SK-N-SH (cell line): Measurements from ENCODE around the gene NXPH4. TPM values are rescaled to one million over a fixed set of nuclear protein-coding genes. Genes with fewer than 3 reads are reported as not detected.

Experiments
- CTCF ChIA-PET: fragments of 300-600, 350-600 bp; formaldehyde crosslinking; extraction: SDS; loops from one replicate; lab custom pipeline; 2021; lab: Yijun Ruan, JAX
- POLR2A ChIA-PET: fragments of 350-600 bp; sonication (Branson Sonifier 250); formaldehyde crosslinking; extraction: SDS; loops from one replicate; lab custom pipeline; 2020; ENCODE audit warnings: antibody characterized with exemption, inconsistent platforms; lab: Yijun Ruan, JAX
- DNase-seq: peaks from one replicate; pipeline ENCODE4 v3.0.0; 2012
- H2AFZ ChIP-seq: fragments of 200-600 bp; sonication (generic); 2 replicates; pipeline ENCODE4 v1.8.1; 2016; ENCODE audit warnings: antibody characterized with exemption, mild to moderate bottlenecking, low read depth
- H3F3A ChIP-seq: fragments of 200-600 bp; sonication (generic); replicated peaks from 2 replicates; pipeline ENCODE3; 2016; ENCODE audit warnings: antibody characterized with exemption, mild to moderate bottlenecking; ENCODE audit not compliant: insufficient read depth
- H3K27ac ChIP-seq, 2 experiments: fragments of 200-500 bp in 1 of 2; fragments of 200-600 bp in 1 of 2; sonication (Bioruptor generic) in 1 of 2; sonication (generic), shearing (Covaris generic) in 1 of 2; 2 replicates each; pipeline versions ENCODE4 v1.5.1 to v1.6.1; 2014 to 2016; ENCODE audit warnings: low read depth in 2 of 2, inconsistent platforms in 1 of 2, low read length in 1 of 2, mild to moderate bottlenecking in 1 of 2, mixed read lengths in 1 of 2
- H3K27me3 ChIP-seq: fragments of 200-600 bp; sonication (generic), shearing (Covaris generic); 2 replicates; pipeline ENCODE4 v1.6.1; 2016; ENCODE audit warnings: mixed run types; ENCODE audit not compliant: insufficient read depth
- H3K36me3 ChIP-seq, 2 experiments: fragments of 200-500 bp in 1 of 2; fragments of 200-600 bp in 1 of 2; sonication (Bioruptor generic) in 1 of 2; sonication (generic) in 1 of 2; replicated peaks in 1 of 2; 2 replicates each; pipeline versions ENCODE3 to v1.5.1; 2014 to 2016; ENCODE audit warnings: low read length in 1 of 2, mild to moderate bottlenecking in 1 of 2; ENCODE audit not compliant: insufficient read depth in 2 of 2, control insufficient read depth in 1 of 2
- H3K4me1 ChIP-seq, 2 experiments: fragments of 200-500 bp in 1 of 2; fragments of 200-600 bp in 1 of 2; sonication (Bioruptor generic) in 1 of 2; sonication (generic), shearing (Covaris generic) in 1 of 2; 2 replicates each; pipeline versions ENCODE4 v1.5.1 to v1.6.1; 2014 to 2016; ENCODE audit warnings: low read depth in 1 of 2, low read length in 1 of 2, mixed run types in 1 of 2; ENCODE audit not compliant: insufficient read depth in 2 of 2, control insufficient read depth in 1 of 2
- H3K4me2 ChIP-seq: fragments of 200-600 bp; sonication (generic), shearing (Covaris generic); 2 replicates; pipeline ENCODE4 v1.6.1; 2017; ENCODE audit warnings: mixed run types
- H3K4me3 ChIP-seq, 2 experiments: fragments of 200-500 bp in 1 of 2; fragments of 200-600 bp in 1 of 2; sonication (Bioruptor generic) in 1 of 2; sonication (generic), shearing (Covaris generic) in 1 of 2; 2 replicates each; pipeline versions ENCODE4 v1.5.1 to v1.8.1; 2014 to 2016; ENCODE audit warnings: low read depth in 2 of 2, inconsistent platforms in 1 of 2, low read length in 1 of 2, mild to moderate bottlenecking in 1 of 2, mixed read lengths in 1 of 2, moderate library complexity in 1 of 2
- H3K79me2 ChIP-seq: fragments of 200-600 bp; sonication (generic); 2 replicates; pipeline ENCODE4 v1.8.1; 2017; ENCODE audit warnings: mild to moderate bottlenecking; ENCODE audit not compliant: insufficient read depth
- H3K9ac ChIP-seq: fragments of 200-600 bp; sonication (generic); 2 replicates; pipeline ENCODE4 v1.6.1; 2017; ENCODE audit warnings: mixed run types
- H3K9me2 ChIP-seq: fragments of 200-600 bp; sonication (generic); 2 replicates; pipeline ENCODE4 v1.6.1; 2017; ENCODE audit warnings: mixed run types
- H3K9me3 ChIP-seq: fragments of 200-600 bp; sonication (generic); 2 replicates; pipeline ENCODE4 v1.6.1; 2017; ENCODE audit warnings: mixed run types, mild to moderate bottlenecking, moderate library complexity
- H4K20me1 ChIP-seq: fragments of 200-600 bp; sonication (generic); 2 replicates; pipeline ENCODE4 v1.6.1; 2017; ENCODE audit warnings: mild to moderate bottlenecking, mixed run types; ENCODE audit not compliant: insufficient read depth
- EZH2phosphoT487 ChIP-seq: fragments of 200-600 bp; sonication (generic); IDR thresholded peaks from 2 replicates; pipeline ENCODE4 v1.6.1; 2017; ENCODE audit warnings: low read depth, mixed run types, mild to moderate bottlenecking, antibody characterized with exemption, moderate library complexity, borderline replicate concordance
- FOSL2 ChIP-seq: IDR thresholded peaks from 2 replicates; pipeline ENCODE4 v1.4.0; 2012; ENCODE audit warnings: low read depth, mild to moderate bottlenecking, moderate library complexity, borderline replicate concordance
- FOXM1 ChIP-seq: IDR thresholded peaks from 2 replicates; pipeline ENCODE4 v1.4.0; 2012; ENCODE audit warnings: low read depth, mild to moderate bottlenecking
- GABPA ChIP-seq: IDR thresholded peaks from 2 replicates; pipeline ENCODE4 v1.4.0; 2012; ENCODE audit warnings: low read depth, mild to moderate bottlenecking
- NRF1 ChIP-seq: IDR thresholded peaks from 2 replicates; pipeline ENCODE4 v1.6.1; 2012; ENCODE audit warnings: low read depth, mild to moderate bottlenecking, low read length
- PBX3 ChIP-seq: IDR thresholded peaks from 2 replicates; pipeline ENCODE4; 2012
- POLR2AphosphoS5 ChIP-seq: IDR thresholded peaks from 2 replicates; pipeline ENCODE4 v1.6.1; 2012; ENCODE audit warnings: low read depth, low read length
- RCOR1 ChIP-seq: fragments of 150-350 bp; IDR thresholded peaks from 2 replicates; pipeline ENCODE4 v1.6.1; 2017; ENCODE audit warnings: antibody characterized with exemption, low read length
- RXRA ChIP-seq: IDR thresholded peaks from 2 replicates; pipeline ENCODE4 v1.4.0; 2012; ENCODE audit warnings: low read depth, mild to moderate bottlenecking, borderline replicate concordance
- SMC3 ChIP-seq: IDR thresholded peaks from 2 replicates; pipeline ENCODE4 v1.6.1; 2012; ENCODE audit warnings: low read depth, low read length, improper control_type of control experiment
- TCF12 ChIP-seq: IDR thresholded peaks from 2 replicates; pipeline ENCODE4 v1.4.0; 2012
- TEAD4 ChIP-seq: IDR thresholded peaks from 2 replicates; pipeline ENCODE4 v1.4.0; 2012; ENCODE audit warnings: mild to moderate bottlenecking, borderline replicate concordance; ENCODE audit not compliant: insufficient read depth
- USF1 ChIP-seq: IDR thresholded peaks from 2 replicates; pipeline ENCODE4 v1.4.0; 2012; ENCODE audit warnings: low read depth, borderline replicate concordance
- WGBS: methylation state at CpG from one replicate; pipeline ENCODE4 v1.1.6; 2017; ENCODE audit warnings: low lambda C conversion rate; 5-methylcytosine and 5-hydroxymethylcytosine counted together
- polyA plus RNA-seq, 3 experiments: library from polyadenylated mRNA; depleted of rRNA; stranded (reverse); fragments of >200 nt; gene quantifications; 2 replicates each; pipeline ENCODE4 v1.2.3, GENCODE V29; 2012
- TF ChIP-seq, protein P1 (sequence below): IDR thresholded peaks from 2 replicates; pipeline ENCODE4 v1.6.1; 2012; ENCODE audit warnings: mild to moderate bottlenecking, low read depth, low read length, moderate library complexity
- TF ChIP-seq, protein P2 (sequence below): fragments of 150-350 bp; IDR thresholded peaks from 2 replicates; pipeline ENCODE4 v1.6.1; 2017; ENCODE audit warnings: antibody characterized with exemption, low read length, low read depth, borderline replicate concordance
- TF ChIP-seq, protein P3 (sequence below): fragments of 150-350 bp; IDR thresholded peaks from 2 replicates; pipeline ENCODE4 v1.6.1; 2016; ENCODE audit warnings: mild to moderate bottlenecking, low read depth, low read length

NXPH4 gene
- polyA plus RNA-seq, 1 of the 3 experiments (the other 2 are of a cell fraction), result 0.31 TPM

DNA sequence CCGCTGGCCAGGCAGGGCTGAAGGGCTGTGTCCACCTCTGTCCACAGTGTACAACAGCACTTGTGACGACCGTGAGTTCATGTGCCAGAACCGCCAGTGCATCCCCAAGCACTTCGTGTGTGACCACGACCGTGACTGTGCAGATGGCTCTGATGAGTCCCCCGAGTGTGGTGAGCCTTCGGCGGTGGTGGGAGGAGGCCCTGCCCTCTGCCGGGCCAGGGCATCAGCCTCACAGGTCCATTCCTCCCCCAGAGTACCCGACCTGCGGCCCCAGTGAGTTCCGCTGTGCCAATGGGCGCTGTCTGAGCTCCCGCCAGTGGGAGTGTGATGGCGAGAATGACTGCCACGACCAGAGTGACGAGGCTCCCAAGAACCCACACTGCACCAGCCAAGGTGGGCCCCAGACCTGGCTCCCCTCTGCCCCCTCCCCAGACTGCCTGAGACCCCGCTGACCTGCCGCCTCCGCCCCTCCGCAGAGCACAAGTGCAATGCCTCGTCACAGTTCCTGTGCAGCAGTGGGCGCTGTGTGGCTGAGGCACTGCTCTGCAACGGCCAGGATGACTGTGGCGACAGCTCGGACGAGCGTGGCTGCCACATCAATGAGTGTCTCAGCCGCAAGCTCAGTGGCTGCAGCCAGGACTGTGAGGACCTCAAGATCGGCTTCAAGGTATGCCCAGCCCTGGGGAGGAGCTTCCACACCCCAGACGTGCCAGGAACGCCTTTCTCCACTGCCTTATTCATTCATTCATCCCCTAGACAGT is 20.8 kb upstream of the NXPH4 start (continued):
- TF ChIP-seq, protein P1, sequence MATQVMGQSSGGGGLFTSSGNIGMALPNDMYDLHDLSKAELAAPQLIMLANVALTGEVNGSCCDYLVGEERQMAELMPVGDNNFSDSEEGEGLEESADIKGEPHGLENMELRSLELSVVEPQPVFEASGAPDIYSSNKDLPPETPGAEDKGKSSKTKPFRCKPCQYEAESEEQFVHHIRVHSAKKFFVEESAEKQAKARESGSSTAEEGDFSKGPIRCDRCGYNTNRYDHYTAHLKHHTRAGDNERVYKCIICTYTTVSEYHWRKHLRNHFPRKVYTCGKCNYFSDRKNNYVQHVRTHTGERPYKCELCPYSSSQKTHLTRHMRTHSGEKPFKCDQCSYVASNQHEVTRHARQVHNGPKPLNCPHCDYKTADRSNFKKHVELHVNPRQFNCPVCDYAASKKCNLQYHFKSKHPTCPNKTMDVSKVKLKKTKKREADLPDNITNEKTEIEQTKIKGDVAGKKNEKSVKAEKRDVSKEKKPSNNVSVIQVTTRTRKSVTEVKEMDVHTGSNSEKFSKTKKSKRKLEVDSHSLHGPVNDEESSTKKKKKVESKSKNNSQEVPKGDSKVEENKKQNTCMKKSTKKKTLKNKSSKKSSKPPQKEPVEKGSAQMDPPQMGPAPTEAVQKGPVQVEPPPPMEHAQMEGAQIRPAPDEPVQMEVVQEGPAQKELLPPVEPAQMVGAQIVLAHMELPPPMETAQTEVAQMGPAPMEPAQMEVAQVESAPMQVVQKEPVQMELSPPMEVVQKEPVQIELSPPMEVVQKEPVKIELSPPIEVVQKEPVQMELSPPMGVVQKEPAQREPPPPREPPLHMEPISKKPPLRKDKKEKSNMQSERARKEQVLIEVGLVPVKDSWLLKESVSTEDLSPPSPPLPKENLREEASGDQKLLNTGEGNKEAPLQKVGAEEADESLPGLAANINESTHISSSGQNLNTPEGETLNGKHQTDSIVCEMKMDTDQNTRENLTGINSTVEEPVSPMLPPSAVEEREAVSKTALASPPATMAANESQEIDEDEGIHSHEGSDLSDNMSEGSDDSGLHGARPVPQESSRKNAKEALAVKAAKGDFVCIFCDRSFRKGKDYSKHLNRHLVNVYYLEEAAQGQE, result no peak
- TF ChIP-seq POLR2AphosphoS5 (no peak), USF1 (no peak)

DNA sequence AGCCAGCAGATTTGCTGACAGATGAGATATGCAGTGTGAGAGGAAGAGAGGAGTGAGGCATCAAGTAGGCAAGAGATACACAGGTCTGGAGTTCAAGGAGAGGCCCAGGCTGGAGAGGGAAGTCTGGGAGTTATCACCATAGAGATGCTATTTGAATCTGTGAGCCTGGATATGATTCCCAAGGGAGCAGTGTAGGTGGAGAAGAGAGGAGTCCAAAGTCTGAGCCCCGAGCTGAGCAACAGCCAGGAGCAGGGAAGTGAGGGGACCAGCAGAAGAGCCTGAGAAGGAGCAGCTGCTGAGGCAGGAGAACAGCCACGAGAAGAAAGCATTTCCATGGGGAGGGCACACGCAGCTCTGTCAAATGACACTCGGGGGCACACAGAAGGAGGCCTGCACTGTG is 20.2 kb upstream of the NXPH4 start:
- WGBS, result 78% methylated on average over 4 of the region's 4 CpGs
- Histone ChIP-seq H2AFZ (no peak overlapping the region), H3K27ac (no peak overlapping the region), H3K36me3 (peaks cover 0 to 84% of the 10 kb centered on the region in 2 experiments), H3K27me3 (no peaks in the 10 kb centered on the region), H3K79me2 (no peaks in the 10 kb centered on the region), H4K20me1 (no peaks in the 10 kb centered on the region), H3K4me3 (no peak overlapping the region), H3F3A (no peaks in the 10 kb centered on the region), H3K4me2 (no peak overlapping the region), H3K9ac (no peak overlapping the region), H3K4me1 (no peaks in the 10 kb centered on the region), H3K9me2 (no peaks in the 10 kb centered on the region), H3K9me3 (no peaks in the 10 kb centered on the region)
- POLR2A ChIA-PET, result interaction anchor here (1.1 kb wide), 1 partner anchor 9 kb away, joined by 3 read pairs; no protein-coding TSS in a partner anchor
- DNase-seq, result no peak
- CTCF ChIA-PET, result interaction anchor here (0.6 to 6.9 kb wide), 4 partner anchors 13 to 73 kb away, joined by 3 to 48 read pairs (median 4); no protein-coding TSS in a partner anchor
- TF ChIP-seq PBX3 (no peak), POLR2AphosphoS5 (no peak), RCOR1 (no peak), TCF12 (no peak), SMC3 (no peak), TEAD4 (no peak), RXRA (no peak), FOXM1 (no peak), GABPA (no peak), NRF1 (no peak), FOSL2 (no peak), USF1 (no peak), EZH2phosphoT487 (no peak)
- TF ChIP-seq, protein P1, result no peak
- TF ChIP-seq, protein P2, sequence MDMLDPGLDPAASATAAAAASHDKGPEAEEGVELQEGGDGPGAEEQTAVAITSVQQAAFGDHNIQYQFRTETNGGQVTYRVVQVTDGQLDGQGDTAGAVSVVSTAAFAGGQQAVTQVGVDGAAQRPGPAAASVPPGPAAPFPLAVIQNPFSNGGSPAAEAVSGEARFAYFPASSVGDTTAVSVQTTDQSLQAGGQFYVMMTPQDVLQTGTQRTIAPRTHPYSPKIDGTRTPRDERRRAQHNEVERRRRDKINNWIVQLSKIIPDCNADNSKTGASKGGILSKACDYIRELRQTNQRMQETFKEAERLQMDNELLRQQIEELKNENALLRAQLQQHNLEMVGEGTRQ, result no peak
- TF ChIP-seq, protein P3, sequence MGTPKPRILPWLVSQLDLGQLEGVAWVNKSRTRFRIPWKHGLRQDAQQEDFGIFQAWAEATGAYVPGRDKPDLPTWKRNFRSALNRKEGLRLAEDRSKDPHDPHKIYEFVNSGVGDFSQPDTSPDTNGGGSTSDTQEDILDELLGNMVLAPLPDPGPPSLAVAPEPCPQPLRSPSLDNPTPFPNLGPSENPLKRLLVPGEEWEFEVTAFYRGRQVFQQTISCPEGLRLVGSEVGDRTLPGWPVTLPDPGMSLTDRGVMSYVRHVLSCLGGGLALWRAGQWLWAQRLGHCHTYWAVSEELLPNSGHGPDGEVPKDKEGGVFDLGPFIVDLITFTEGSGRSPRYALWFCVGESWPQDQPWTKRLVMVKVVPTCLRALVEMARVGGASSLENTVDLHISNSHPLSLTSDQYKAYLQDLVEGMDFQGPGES, result no peak
